ENCODE measurements around the gene HELLS.
A peak's percentile ranks its signal among the peaks of the same experiment; 100 is the strongest.

HELLS gene

GRCh38 chr10:94545391-94546048, at the start of gene HELLS:
Gene HELLS (plus strand): TSS chr10:94545788. CDS start chr10:94545922, 134 bp downstream.
- TF ChIP-seq CTCF (conservative IDR thresholded peaks at IDR 0.05; ENCODE audit: low read depth, low read length) = no peak
- H3K4me3 ChIP-seq (ENCODE audit: low read depth, low read length) = peak within 1 kb of the TSS; percentile 96
- DNase-seq (ENCODE audit: low read depth) = peak; percentile 86

- TF ChIP-seq CTCF (conservative IDR thresholded peaks at IDR 0.05; ENCODE audit: low read depth, low read length) = no peak
- no peak overlapping the region for H3K4me3 ChIP-seq (ENCODE audit: low read depth, low read length)
- DNase-seq (ENCODE audit: low read depth) = peak; percentile 74
Observed at GRCh38 chr10:94496010-94496409, 49.6 kb upstream of the HELLS start.

- no peak overlapping the region for H3K4me3 ChIP-seq (ENCODE audit: low read depth, low read length)
- no peak for TF ChIP-seq CTCF (conservative IDR thresholded peaks at IDR 0.05; ENCODE audit: low read depth, low read length)
- no peak for DNase-seq (ENCODE audit: low read depth)
Observed at GRCh38 chr10:94496646-94497045, 48.9 kb upstream of the HELLS start.

- no peak overlapping the region for H3K4me3 ChIP-seq (ENCODE audit: low read depth, low read length)
- TF ChIP-seq CTCF (conservative IDR thresholded peaks at IDR 0.05; ENCODE audit: low read depth, low read length) = peak; percentile 76
- peak; percentile 55 for DNase-seq (ENCODE audit: low read depth)
Observed at GRCh38 chr10:94500063-94500462, 45.5 kb upstream of the HELLS start.

- no peak for TF ChIP-seq CTCF (conservative IDR thresholded peaks at IDR 0.05; ENCODE audit: low read depth, low read length)
- no peak for DNase-seq (ENCODE audit: low read depth)
- H3K4me3 ChIP-seq (ENCODE audit: low read depth, low read length) = no peak overlapping the region
Observed at GRCh38 chr10:94521276-94522250, 24.0 kb upstream of the HELLS start.

GRCh38 chr10:94524146-94524545, 21.4 kb upstream of the HELLS start:
- no peak for TF ChIP-seq CTCF (conservative IDR thresholded peaks at IDR 0.05; ENCODE audit: low read depth, low read length)
- no peak overlapping the region for H3K4me3 ChIP-seq (ENCODE audit: low read depth, low read length)
- DNase-seq (ENCODE audit: low read depth) = peak; percentile 44

Measured in choroid plexus epithelial cell (primary cell).